ENCODE measurements around the gene SBNO2.
A peak's percentile ranks its signal among the peaks of the same experiment; 100 is the strongest.
"Not testable (repeated sequence)": the region's sequence is repeated elsewhere in the genome, so short reads cannot be mapped to it uniquely, and the experiment has no call there.

Gene SBNO2

DNA sequence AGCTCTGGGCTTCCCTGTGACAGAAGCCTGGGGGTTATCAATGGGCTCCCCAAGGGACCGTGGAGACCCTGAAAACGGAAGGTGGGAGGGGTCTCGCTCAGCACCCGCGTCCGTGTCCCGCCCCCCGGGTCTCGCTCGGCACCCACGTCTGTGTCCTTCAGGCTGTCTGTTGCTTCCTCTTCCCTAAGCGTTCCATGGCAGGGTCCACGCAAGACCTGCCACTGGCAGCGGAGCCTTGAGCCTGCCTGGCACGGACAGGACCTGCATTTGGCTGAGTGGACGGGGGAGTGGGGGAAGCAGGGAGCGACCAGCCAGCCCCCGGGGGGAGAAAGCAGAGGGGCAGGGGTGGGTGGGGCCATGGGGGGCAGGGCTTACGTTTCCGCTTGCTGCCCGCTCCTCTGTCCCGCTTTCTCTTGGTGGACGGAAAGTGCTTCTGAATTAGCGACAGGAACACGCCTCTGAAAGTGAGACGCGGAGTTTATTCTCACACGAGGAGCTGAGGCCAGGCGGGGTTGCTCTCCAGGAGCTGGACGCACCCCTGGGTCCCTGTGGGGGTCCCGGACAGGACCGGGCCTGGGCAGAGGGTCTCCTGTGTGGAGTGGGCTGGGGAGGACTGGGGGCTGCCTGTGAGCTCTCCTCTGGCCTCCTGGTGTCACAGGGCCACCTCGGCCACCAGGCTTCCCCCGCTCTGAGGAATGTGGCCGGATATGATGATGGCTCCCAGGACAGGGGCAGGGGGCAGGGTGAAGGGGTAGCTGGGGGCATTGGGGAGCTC lies 58.2 kb downstream of the SBNO2 start:
- no peak overlapping the region for H3K4me3 ChIP-seq (ENCODE audit: control insufficient read depth, low read depth, low read length)
- DNase-seq (ENCODE audit: low read depth): no peak
- TF ChIP-seq, protein P1, sequence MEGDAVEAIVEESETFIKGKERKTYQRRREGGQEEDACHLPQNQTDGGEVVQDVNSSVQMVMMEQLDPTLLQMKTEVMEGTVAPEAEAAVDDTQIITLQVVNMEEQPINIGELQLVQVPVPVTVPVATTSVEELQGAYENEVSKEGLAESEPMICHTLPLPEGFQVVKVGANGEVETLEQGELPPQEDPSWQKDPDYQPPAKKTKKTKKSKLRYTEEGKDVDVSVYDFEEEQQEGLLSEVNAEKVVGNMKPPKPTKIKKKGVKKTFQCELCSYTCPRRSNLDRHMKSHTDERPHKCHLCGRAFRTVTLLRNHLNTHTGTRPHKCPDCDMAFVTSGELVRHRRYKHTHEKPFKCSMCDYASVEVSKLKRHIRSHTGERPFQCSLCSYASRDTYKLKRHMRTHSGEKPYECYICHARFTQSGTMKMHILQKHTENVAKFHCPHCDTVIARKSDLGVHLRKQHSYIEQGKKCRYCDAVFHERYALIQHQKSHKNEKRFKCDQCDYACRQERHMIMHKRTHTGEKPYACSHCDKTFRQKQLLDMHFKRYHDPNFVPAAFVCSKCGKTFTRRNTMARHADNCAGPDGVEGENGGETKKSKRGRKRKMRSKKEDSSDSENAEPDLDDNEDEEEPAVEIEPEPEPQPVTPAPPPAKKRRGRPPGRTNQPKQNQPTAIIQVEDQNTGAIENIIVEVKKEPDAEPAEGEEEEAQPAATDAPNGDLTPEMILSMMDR (conservative IDR thresholded peaks at IDR 0.05; ENCODE audit: control insufficient read depth, insufficient read depth, low read depth, low read length): no peak

DNA sequence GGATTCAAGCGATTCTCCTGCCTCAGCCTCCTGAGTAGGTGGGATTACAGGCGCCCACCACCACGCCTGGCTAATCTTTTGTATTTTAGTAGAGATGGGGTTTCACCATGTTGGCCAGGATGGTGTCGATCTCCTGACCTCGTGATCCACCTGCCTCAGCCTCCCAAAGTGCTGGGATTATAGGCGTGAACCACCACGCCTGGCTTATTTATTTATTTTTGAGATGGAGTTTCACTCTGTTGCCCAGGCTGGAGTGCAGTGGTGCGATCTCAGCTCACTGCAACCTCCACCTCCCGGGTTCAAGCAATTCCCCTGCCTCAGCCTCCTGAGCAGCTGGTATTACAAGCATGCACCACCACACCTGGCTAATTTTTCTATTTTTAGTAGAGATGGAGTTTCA lies 59.3 kb downstream of the SBNO2 start:
- not testable (repeated sequence) for H3K4me3 ChIP-seq (ENCODE audit: control insufficient read depth, low read depth, low read length); DNase-seq (ENCODE audit: low read depth)

DNA sequence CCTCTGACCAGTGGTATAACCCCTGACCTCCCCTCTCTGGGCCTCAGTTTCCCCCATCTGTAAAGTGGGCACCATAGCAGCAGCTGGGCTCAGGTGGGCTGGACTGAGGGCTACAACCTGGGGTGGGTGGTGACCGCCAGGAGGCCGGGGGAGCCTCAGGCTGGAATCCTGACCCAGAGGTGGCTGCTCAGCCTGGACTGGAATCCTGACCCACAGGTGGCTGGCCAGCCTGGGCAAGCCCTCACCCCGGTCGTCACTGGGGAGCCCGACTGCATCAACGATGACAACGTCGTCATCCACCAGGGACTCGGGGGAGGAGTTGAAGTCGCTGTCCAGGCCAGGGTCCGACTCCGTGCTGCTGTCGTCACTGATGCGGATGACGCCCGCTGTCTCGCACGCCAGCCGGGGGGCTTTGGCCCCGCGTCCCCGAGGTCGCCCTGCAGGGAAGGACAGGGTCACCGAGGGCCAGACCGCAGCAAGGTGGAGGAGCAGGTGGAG lies 60.0 kb downstream of the SBNO2 start:
- H3K4me3 ChIP-seq (ENCODE audit: control insufficient read depth, low read depth, low read length): no peak overlapping the region
- no peak for DNase-seq (ENCODE audit: low read depth)
- TF ChIP-seq, protein P1 (conservative IDR thresholded peaks at IDR 0.05; ENCODE audit: control insufficient read depth, insufficient read depth, low read depth, low read length): no peak

DNA sequence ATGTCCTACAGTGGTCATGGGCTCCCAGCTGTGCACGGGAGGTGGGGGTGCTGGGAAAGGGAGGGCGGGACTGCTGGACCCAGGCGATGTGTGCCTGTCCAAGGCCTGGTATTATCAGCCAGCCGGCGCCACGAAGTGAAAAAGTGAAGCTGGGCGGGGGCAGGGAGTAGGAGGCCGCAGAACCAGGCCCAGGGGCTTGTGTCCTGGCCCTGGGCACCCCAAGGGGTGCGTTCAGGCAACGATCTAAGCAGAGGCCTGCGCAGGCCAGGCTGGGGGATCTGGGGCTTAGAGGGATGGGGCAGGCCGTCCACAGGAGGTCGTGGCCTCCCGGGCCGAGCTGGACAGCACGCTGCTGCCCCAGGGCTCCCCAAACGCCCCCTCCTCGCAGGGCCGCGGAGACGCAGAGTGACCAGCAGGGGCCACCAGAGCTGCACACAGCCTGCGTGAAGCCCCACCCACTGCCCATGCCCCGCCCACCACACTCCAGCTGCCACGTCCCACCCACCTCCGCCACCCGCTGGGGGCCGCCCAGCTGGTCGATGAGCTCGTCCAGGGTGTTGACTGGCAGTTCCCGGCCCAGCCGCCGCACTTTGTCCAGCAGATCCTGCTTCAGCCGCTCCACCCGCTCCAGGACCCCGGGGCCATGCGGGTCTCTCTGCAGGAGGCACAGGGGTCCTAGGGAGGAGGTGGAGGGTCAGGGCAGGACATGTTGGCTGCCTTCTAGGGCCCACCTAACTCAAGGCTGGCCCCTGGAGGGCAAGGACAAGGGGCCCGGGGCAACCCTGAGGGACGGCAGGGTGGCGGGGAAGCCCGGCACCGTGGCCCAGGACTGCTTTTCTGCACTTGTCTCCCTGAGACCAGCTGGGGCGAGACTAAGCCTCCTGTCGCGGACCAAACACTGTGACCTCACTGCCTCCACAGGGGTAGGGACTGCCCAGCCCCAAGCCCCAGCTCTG lies 60.8 kb downstream of the SBNO2 start:
- peak; percentile 93 for DNase-seq (ENCODE audit: low read depth)
- TF ChIP-seq, protein P1 (conservative IDR thresholded peaks at IDR 0.05; ENCODE audit: control insufficient read depth, insufficient read depth, low read depth, low read length): peak; percentile 61
- no peak overlapping the region for H3K4me3 ChIP-seq (ENCODE audit: control insufficient read depth, low read depth, low read length)

DNA sequence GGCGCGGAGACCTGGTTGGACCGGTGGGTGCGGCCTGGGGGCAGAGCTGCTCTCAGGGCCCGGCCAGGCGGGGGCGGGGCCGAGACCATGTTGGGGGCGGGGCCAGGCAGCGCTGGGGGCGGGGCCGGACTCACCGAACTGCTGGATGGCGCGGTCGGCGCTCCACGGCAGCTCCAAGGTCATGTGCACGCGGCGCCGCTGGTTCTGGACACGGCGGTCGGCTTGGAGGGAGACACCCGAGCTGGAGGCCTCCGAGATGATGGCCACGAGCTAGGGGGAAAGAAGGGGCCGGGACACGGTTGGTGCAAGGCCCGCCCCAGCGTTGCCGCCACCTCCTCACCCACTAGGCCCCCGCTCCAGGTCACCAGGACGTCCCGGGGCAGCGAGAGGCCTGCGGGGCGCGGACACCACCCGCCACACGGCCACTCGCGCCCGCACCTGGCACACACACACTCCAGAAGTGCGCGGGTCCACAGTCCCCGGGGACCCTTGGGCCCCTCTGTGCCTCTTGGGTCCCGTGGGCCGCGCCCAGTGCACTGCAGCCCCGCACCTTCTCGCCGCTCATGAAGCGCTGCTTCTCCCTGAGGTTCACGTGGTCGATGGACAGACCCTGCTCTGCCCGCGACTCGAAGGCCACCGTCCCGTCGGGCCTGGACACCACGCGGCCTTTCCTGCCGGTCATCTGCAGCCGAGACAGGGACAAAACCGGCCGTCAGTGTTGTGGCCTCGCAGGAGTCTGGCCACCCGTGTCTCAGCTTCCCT lies 61.6 kb downstream of the SBNO2 start:
- DNase-seq (ENCODE audit: low read depth): peak; percentile 34
- no peak overlapping the region for H3K4me3 ChIP-seq (ENCODE audit: control insufficient read depth, low read depth, low read length)
- TF ChIP-seq, protein P1 (conservative IDR thresholded peaks at IDR 0.05; ENCODE audit: control insufficient read depth, insufficient read depth, low read depth, low read length): no peak

DNA sequence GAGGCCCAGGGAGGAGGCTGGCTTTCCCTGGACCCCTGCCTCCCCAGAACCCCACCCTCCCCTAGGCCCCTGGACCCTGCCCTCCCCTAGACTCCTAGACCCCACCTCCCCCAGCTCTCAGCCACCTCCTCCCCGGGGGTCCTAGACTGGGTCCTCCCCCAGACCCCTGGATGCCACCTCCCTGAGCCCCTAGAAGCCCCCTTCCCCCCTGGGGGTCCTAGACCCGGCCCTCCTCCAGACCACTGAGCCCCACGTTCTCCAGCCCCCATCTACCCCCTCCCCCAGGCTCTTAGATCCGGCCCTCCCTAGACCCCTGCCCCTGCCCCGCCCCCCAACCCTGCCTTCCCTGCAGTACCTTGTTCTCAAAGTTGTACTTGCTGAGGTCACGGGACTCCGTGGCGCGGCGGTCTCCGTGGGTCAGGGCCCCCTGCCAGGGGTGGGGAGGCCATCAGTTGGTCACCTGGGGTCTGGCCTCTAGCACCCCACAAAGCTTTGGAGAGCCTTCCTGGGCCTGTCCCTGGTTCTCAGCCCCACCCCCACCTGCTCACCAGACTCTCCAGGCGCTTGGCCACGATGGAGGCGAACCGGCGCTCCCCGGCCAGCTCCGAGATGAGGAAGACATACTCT lies 62.3 kb downstream of the SBNO2 start:
- TF ChIP-seq, protein P1 (conservative IDR thresholded peaks at IDR 0.05; ENCODE audit: control insufficient read depth, insufficient read depth, low read depth, low read length): no peak
- DNase-seq (ENCODE audit: low read depth): no peak
- H3K4me3 ChIP-seq (ENCODE audit: control insufficient read depth, low read depth, low read length): no peak overlapping the region

Data from fibroblast of mammary gland (primary cell).